HepG2 (cell line): ENCODE results near the gene OR5A1.

Source experiments
- CHD2 ChIP-seq: IDR thresholded peaks from 2 replicates; pipeline ENCODE4 v1.6.1; 2011; ENCODE audit warnings: low read depth, low read length, improper control_type of control experiment
- EP300 ChIP-seq, 3 experiments: sonication (generic) in 1 of 3; formaldehyde crosslinking in 1 of 3; IDR thresholded peaks; 2 replicates each; pipeline versions ENCODE4 v1.5.1 to v1.6.1; 2011 to 2020; ENCODE audit warnings: low read depth in 2 of 3, low read length in 2 of 3, borderline replicate concordance in 1 of 3, improper control_type of control experiment in 1 of 3, mild to moderate bottlenecking in 1 of 3, missing genetic modification reagents in 1 of 3, moderate library complexity in 1 of 3
- KDM3A ChIP-seq: IDR thresholded peaks from 2 replicates; pipeline ENCODE4 v1.6.1; 2018; ENCODE audit warnings: low read depth, missing compliant biosample characterization
- MTA3 ChIP-seq: sonication (generic); formaldehyde crosslinking; IDR thresholded peaks from 2 replicates; pipeline ENCODE4 v1.4.0; 2020; ENCODE audit warnings: missing genetic modification reagents
- POLR2AphosphoS5 ChIP-seq: IDR thresholded peaks from 2 replicates; pipeline ENCODE4 v1.6.1; 2012; ENCODE audit warnings: low read depth, low read length
- TAF1 ChIP-seq: sonication (generic); formaldehyde crosslinking; IDR thresholded peaks from 2 replicates; pipeline ENCODE4 v1.4.0; 2020; ENCODE audit warnings: missing genetic modification reagents
- ZNF24 ChIP-seq: fragments of 450-650 bp; IDR thresholded peaks from 2 replicates; pipeline ENCODE4 v1.6.1; 2017; ENCODE audit warnings: antibody characterized with exemption, mild to moderate bottlenecking

DNA sequence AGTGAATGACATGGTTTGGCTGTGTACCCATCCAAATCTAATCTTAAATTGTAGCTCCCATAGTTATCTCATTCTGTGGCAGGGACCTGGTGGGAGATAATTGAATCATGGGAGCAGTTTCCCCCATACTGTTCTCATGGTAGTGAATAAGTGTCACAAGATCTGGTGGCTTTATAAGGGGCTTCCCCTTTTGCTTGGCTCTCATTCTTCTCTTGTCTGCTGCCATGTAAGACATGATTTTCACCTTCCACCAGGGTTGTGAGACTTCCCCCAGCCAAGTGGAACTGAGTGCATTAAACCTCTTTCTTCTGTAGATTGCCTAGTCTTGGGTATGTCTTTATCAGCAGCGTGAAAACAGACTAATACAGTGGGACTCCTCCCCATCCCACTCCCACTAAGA, 21.2 kb upstream of the OR5A1 start:
- TF ChIP-seq CHD2 (no peak), KDM3A (no peak), POLR2AphosphoS5 (no peak), MTA3 (CRISPR knock-in tag) (no peak), TAF1 (no peak), ZNF24 (no peak), EP300 (IDR thresholded peaks at IDR 0.05; ENCODE audit: low read depth in 2 of 2, low read length in 2 of 2) (no peak), EP300 (CRISPR knock-in tag; IDR thresholded peaks at IDR 0.05; ENCODE audit: borderline replicate concordance) (no peak)
